PC-3 (cell line): ENCODE results near the gene GRB14.
"Not testable (repeated sequence)": the region's sequence is repeated elsewhere in the genome, so short reads cannot be mapped to it uniquely, and the experiment has no call there.

Source experiments
- CTCF ChIP-seq: fragments of 300-600 bp; sonication (generic); conservative IDR thresholded peaks from 2 replicates; pipeline ENCODE4 v1.5.1; 2017; ENCODE audit warnings: antibody characterized with exemption, low read depth, mild to moderate bottlenecking, low read length
- EZH2 ChIP-seq: fragments of 300-600 bp; sonication (generic); IDR thresholded peaks from one replicate; pipeline ENCODE4 v1.6.1; 2017; ENCODE audit warnings: antibody characterized with exemption, mild to moderate bottlenecking, low read length; ENCODE audit not compliant: unreplicated experiment
- EZH2phosphoT487 ChIP-seq: fragments of 300-600 bp; sonication (generic); IDR thresholded peaks from 2 replicates; pipeline ENCODE4 v1.6.1; 2018; ENCODE audit warnings: mild to moderate bottlenecking, antibody characterized with exemption, low read length, borderline replicate concordance

- TF ChIP-seq EZH2phosphoT487, CTCF, EZH2: not testable (repeated sequence)
These were observed 156.2 kb downstream of the GRB14 start for GRCh38 chr2:164465047-164465446.
